NCI-H82 (cell line): ENCODE measurements around the gene PLCG2.

Experiments used
- DNase-seq: peaks from one replicate; lab custom pipeline; 2025; lab: John Stamatoyannopoulos, UW

Gene PLCG2

DNA sequence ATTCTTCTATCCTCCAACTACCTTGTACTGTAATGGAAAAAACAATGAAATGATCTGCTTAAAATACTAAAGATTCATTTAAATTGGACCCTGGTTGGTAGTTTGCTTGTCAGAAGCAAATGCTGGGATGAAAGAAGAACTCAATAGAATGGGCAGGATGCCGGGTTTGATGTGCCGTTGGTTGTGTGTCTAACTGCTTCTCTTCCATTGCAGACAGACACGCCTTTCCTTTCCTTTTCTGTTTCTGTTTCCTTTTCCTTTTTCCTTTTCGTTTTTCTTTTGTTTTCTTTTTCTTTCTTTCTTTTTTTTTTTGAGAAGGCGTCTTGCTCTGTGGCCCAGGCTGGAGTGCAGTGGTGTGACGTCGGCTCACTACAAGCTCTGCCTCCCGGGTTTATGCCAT lies 64.6 kb downstream of the PLCG2 start:
- no peak for DNase-seq

DNA sequence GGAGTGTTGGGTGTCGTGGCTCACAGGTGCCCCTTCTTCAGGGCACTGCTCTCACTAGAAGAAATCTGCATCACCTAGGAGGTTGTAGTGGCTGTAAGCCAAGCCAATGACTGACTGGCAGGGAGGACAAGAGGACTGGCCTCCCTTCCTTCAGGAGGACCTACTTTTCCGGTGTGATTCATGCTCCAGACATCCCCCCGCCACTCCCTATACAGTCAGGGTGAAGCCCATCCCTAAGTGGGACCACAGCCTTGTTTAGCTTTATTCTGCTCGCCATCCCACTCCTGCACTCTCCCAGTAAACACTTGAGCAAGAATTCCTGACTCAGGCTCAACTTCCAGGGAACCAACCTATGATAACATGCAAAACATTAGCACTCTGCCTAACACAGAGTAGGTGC lies 67.0 kb downstream of the PLCG2 start:
- no peak for DNase-seq

- no peak for DNase-seq
Observed at GRCh38 chr16:81848306-81848853, 69.3 kb downstream of the PLCG2 start.

GRCh38 chr16:81850197-81850944 lies 71.3 kb downstream of the PLCG2 start:
- DNase-seq: no peak

- DNase-seq: no peak
Observed at GRCh38 chr16:81852347-81852746, 73.3 kb downstream of the PLCG2 start.

- DNase-seq: no peak
Observed at GRCh38 chr16:81855552-81856153, 76.6 kb downstream of the PLCG2 start.

- DNase-seq: no peak
Observed at GRCh38 chr16:81860287-81861266, 81.5 kb downstream of the PLCG2 start.

GRCh38 chr16:81861503-81861902 lies 82.4 kb downstream of the PLCG2 start:
- DNase-seq: no peak

DNA sequence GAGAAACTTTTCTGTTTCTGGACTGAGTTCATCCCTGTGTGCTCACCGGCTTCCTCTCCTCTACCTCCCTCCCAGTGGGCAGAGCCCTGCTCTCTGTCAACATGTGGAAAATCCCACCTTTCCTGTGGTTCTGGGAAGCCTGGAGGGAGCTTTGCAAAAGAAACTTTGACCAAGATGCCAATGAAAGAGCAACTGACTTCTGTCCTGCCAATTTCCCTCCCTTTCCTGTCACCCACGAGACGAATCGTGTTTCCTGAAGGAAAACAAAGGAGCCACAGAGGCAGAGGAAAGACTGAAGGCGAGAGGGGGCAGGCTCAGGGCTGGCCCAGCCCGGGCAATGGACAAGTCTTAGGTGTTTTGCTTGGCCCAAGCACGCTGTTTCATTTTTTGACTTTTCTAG lies 82.8 kb downstream of the PLCG2 start:
- DNase-seq: no peak

DNA sequence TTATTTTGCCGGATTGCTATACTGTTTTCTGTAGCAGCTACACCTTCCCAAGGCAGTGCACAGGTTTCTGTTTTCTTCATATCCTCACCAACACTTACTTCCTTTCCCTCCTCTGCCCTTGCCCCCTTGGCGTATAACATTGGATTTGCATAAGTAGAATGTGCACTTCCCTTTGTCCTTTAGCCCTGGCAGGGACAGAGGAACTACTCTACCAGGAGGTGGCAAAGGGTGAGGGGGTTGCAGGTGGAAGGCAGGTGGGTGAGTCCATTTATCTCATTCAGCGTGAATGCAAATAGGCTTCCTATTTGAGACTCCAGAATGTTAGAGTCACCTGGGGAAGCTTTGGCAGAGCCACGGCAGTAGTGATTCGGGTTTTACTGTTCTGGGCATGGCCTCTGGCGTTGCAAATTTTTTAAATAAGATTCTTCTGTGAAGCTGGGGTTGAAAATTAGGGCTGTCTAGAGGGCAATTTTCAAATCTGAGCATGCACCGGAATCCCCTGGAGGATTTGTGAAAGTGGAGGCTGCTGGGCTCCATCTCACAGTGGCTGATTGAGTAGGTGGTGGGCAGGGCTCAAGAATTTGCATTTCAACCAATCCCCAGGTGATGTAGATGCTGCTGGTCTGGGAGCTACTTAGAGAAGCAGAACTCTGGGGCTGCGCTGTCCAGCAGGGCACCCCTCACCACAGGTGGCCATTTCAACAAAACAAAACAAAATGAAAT lies 84.7 kb downstream of the PLCG2 start:
- DNase-seq: no peak

DNA sequence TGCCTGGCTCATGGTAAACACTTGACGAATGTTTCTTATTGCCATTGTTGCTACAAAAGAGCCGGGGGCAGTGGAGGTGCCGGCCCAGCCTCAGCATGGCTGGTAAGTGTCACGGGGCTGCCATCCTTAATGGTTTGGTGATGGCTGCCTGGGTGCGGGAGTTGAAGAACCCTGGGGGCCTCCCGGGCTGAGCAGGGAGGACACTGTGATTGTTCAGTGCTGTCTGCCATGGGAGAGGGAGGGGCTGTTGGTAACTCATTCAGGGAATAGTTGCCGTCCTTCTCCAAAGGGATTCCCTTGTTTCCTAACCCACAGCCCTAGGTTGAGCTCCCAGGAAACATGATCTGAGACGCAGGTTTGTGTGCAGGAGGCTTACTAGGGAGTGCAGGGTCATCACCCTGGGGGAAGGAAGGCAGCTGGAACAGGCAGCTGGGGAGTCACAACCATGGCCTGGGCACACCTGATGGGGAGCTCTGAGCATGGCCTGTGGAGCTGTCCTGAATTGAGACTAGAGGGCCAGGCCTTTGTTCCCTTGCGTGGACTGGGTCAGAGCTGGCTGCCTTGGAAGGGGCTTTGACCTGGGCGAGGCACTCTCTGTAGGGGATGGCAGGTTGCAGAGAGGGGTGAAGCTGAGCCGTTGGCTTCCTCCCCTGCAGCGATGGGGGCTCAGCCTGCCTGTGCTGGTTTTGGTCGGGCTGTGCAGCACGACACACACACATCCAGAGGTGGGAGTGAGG lies 85.7 kb downstream of the PLCG2 start:
- no peak for DNase-seq

- no peak for DNase-seq
Observed at GRCh38 chr16:81866820-81867440, 87.8 kb downstream of the PLCG2 start.

GRCh38 chr16:81868057-81868748 lies 89.1 kb downstream of the PLCG2 start:
- DNase-seq: no peak

DNA sequence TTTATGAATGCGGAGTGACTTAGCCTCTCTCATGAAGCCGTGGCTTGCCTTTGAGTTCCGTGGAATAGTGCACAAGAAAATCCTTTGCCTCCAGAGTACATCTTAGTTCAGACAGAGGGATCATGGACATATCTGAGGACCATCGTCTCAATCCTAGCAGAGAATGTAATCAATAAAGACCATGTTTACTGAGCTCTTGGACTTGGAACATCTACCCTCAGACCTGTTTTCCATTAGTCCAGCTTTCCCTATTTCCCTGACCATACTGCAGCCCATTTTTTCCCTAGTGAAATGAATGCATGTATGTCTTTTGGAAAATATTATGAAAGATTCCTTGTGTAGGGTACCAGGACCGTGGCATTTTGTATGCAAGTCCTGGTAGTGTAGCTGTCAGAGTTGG lies 90.2 kb downstream of the PLCG2 start:
- DNase-seq: no peak

GRCh38 chr16:81873206-81873605 lies 94.1 kb downstream of the PLCG2 start:
- no peak for DNase-seq

DNA sequence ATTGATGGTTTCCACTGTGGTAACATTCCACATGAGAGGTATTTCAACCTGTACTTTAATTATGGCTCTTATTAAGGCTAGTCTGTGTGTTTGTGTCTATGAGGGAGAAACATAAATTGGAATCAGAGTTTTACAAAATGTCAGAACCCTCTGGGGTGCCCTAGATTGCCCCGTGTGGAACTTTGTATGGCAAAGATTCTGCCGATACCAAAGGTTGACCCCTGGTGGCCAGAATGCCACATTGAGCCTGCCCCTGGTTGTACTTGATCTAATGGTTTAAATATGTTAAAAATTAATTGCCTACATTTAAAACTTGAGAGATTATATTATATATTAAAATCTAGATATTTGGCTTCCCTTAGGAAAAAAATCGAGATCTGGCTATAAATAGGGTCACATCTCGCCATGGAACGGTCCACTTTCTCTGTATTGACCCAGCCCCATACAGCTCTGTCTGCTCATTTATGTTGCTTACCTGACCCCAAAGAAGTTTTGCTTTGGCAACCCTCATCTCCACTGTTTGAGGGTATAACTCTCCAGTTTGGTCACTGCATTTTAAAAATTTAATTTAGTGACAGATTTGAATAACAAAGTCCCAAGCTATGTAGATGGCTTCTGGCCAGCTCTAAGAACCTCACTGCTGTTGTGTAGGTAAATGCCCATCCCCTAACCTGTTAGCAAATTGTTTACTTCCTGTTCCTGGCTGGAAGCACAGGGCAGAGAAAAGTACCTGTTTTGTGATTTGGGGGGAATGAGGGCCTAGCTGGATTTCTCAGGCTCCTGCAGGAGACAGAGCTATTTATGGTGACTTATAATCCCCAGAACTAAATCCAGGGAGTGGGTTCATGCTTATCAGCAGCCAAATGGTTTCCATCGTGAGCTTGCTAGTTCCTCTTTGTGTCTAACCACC lies 95.0 kb downstream of the PLCG2 start:
- peak; percentile 58 for DNase-seq

GRCh38 chr16:81875461-81875860 lies 96.4 kb downstream of the PLCG2 start:
- DNase-seq: no peak

- DNase-seq: no peak
Observed at GRCh38 chr16:81876273-81876900, 97.3 kb downstream of the PLCG2 start.
